Endothelial cell (in vitro differentiated cells): ENCODE measurements around the gene AGTR1. TPM values are rescaled to one million over a fixed set of nuclear protein-coding genes. Genes with fewer than 3 reads are reported as not detected.

Experiments
- DNase-seq: peaks from one replicate; pipeline ENCODE4 v3.0.0; 2021; ENCODE audit warnings: low spot score
- H3K27ac Mint-ChIP-seq: one replicate; pipeline ENCODE4 v1.8.0; 2021; ENCODE audit warnings: mixed read lengths, inconsistent platforms; ENCODE audit not compliant: unreplicated experiment
- H3K27me3 Mint-ChIP-seq: one replicate; pipeline ENCODE4 v1.8.0; 2021; ENCODE audit warnings: mild to moderate bottlenecking, moderate library complexity, mixed read lengths, inconsistent platforms; ENCODE audit not compliant: unreplicated experiment
- H3K36me3 Mint-ChIP-seq: one replicate; pipeline ENCODE4 v1.8.0; 2021; ENCODE audit warnings: mild to moderate bottlenecking, low read depth, mixed read lengths, inconsistent platforms; ENCODE audit not compliant: unreplicated experiment
- H3K4me1 Mint-ChIP-seq: one replicate; pipeline ENCODE4 v1.8.0; 2021; ENCODE audit warnings: mild to moderate bottlenecking, mixed read lengths, inconsistent platforms; ENCODE audit not compliant: unreplicated experiment
- H3K4me3 Mint-ChIP-seq: one replicate; pipeline ENCODE4 v1.8.0; 2021; ENCODE audit warnings: mild to moderate bottlenecking, mixed read lengths, inconsistent platforms; ENCODE audit not compliant: unreplicated experiment
- H3K9me3 Mint-ChIP-seq: one replicate; pipeline ENCODE4 v1.8.0; 2021; ENCODE audit warnings: mixed read lengths, inconsistent platforms; ENCODE audit not compliant: unreplicated experiment
- CTCF ChIP-seq: fragments of 200-600 bp; sonication (generic); IDR thresholded peaks from one replicate; pipeline ENCODE4 v1.5.0; 2021; ENCODE audit warnings: antibody characterized with exemption; ENCODE audit not compliant: unreplicated experiment
- total RNA-seq: library from RNA; stranded (reverse); fragmentation: NEBNext Ultra II Directional; extraction: Animal tissue kit (Norgen Biotek cat#: 25700); gene quantifications from one replicate; pipeline ENCODE4 v1.2.1, GENCODE V29; 2021; ENCODE audit not compliant: unreplicated experiment

AGTR1 gene
- total RNA-seq, 1 donor from 2014 or later: not detected

GRCh38 chr3:148659512-148659911 lies 38.2 kb upstream of the AGTR1 start:
- Mint-ChIP-seq H3K9me3 (no peaks in the 10 kb centered on the region), H3K4me3 (no peak overlapping the region), H3K36me3 (no peaks in the 10 kb centered on the region), H3K27me3 (no peaks in the 10 kb centered on the region), H3K4me1 (no peaks in the 10 kb centered on the region), H3K27ac (no peak overlapping the region)
- DNase-seq: no peak
- TF ChIP-seq CTCF: no peak

- no peak overlapping the region for H3K4me3 Mint-ChIP-seq
- no peak for DNase-seq
- no peaks in the 10 kb centered on the region for H3K9me3 Mint-ChIP-seq
- no peaks in the 10 kb centered on the region for H3K4me1 Mint-ChIP-seq
- H3K36me3 Mint-ChIP-seq: no peaks in the 10 kb centered on the region
- no peak overlapping the region for H3K27ac Mint-ChIP-seq
- peaks cover 1% of the 10 kb centered on the region for H3K27me3 Mint-ChIP-seq
- no peak for TF ChIP-seq CTCF
These were observed 17.4 kb upstream of the AGTR1 start for GRCh38 chr3:148680289-148680688.

GRCh38 chr3:148681080-148681479 lies 16.6 kb upstream of the AGTR1 start:
- Mint-ChIP-seq H3K27me3 (peaks cover 1% of the 10 kb centered on the region), H3K27ac (no peak overlapping the region), H3K9me3 (no peaks in the 10 kb centered on the region), H3K4me1 (no peaks in the 10 kb centered on the region), H3K36me3 (no peaks in the 10 kb centered on the region), H3K4me3 (no peak overlapping the region)
- DNase-seq: no peak
- no peak for TF ChIP-seq CTCF

GRCh38 chr3:148682997-148683396 lies 14.7 kb upstream of the AGTR1 start:
- Mint-ChIP-seq H3K36me3 (no peaks in the 10 kb centered on the region), H3K4me3 (no peak overlapping the region), H3K27ac (no peak overlapping the region), H3K4me1 (no peaks in the 10 kb centered on the region), H3K9me3 (no peaks in the 10 kb centered on the region), H3K27me3 (no peaks in the 10 kb centered on the region)
- no peak for DNase-seq
- TF ChIP-seq CTCF: no peak

GRCh38 chr3:148694116-148694515 lies 3.6 kb upstream of the AGTR1 start:
- DNase-seq: no peak
- Mint-ChIP-seq H3K4me1 (no peaks in the 10 kb centered on the region), H3K27ac (no peak overlapping the region)

More at GRCh38 chr3:148694116-148694515, 3.6 kb upstream of the AGTR1 start:
- Mint-ChIP-seq H3K27me3 (peaks cover 6% of the 10 kb centered on the region), H3K4me3 (no peak overlapping the region), H3K9me3 (no peaks in the 10 kb centered on the region), H3K36me3 (no peaks in the 10 kb centered on the region)
- TF ChIP-seq CTCF: no peak
